ENCODE data around the gene PTPRN2.

Gene PTPRN2

DNA sequence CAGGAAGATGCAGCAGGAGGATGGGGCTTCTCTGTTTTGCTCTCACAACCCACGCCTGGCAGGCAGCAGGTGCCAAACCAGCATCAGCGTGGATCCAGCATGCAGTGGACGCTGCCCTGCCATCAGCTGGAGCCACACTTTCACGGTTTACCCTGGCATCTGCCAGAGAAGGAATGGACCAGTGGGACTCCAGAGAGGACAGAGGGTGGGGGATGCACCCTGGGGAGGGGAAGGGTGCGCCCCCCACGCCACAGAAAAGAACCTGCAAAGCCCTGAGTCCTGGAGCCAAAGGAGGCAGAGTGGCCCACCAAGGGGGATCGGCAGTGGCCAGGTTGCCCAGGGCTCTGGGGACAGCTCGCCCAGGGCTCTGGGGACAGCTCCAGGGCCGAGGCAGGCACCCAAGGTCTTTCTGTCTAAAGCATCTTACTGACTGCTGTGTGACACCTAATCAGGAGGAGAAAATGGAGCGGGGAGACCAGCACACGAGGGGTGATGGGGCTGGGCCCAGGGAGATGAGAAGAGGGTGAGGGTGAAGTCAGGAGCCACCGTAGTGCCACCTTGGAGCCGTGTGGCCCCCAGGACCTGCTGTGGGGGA is 1025.7 kb downstream of the PTPRN2 start:
- no peak for DNase-seq
- in situ Hi-C loops (cut with MboI; ENCODE audit: low pct_unique_long_range_greater_than_20kb, low sequenced_read_pairs): no loop called here

GRCh38 chr7:157561523-157561785 is 1026.2 kb downstream of the PTPRN2 start:
- DNase-seq: no peak
- in situ Hi-C loops (cut with MboI; ENCODE audit: low pct_unique_long_range_greater_than_20kb, low sequenced_read_pairs): no loop called here

- in situ Hi-C loops (cut with MboI; ENCODE audit: low pct_unique_long_range_greater_than_20kb, low sequenced_read_pairs): no loop called here
- DNase-seq: no peak
These were observed 1026.7 kb downstream of the PTPRN2 start for GRCh38 chr7:157560710-157561522.

DNA sequence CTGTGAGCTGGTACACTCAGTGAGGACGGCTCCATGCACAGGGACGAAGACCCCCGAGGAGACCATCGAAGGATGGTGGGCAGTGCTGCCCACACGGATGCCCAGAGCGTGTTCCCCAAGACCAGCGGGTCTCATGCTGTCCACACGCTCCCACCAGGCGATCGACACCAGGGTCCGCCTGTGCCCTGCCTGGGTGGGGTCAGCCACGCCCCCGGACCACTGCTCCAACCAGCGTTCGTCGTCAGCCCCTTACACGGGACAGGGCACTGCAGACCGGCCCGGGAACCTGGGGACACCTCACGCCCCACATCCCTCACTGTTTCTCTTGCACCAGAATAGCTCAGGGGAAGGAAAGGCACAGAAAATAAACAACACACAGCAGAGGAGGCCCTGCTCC is 1027.4 kb downstream of the PTPRN2 start:
- no peak for DNase-seq
- in situ Hi-C loops (cut with MboI; ENCODE audit: low pct_unique_long_range_greater_than_20kb, low sequenced_read_pairs): no loop called here

GRCh38 chr7:157559596-157560257 is 1027.9 kb downstream of the PTPRN2 start:
- in situ Hi-C loops (cut with MboI; ENCODE audit: low pct_unique_long_range_greater_than_20kb, low sequenced_read_pairs): no loop called here
- no peak for DNase-seq

- DNase-seq: no peak
- in situ Hi-C loops (cut with MboI; ENCODE audit: low pct_unique_long_range_greater_than_20kb, low sequenced_read_pairs): no loop called here
These were observed 1028.6 kb downstream of the PTPRN2 start for GRCh38 chr7:157558875-157559595.

DNA sequence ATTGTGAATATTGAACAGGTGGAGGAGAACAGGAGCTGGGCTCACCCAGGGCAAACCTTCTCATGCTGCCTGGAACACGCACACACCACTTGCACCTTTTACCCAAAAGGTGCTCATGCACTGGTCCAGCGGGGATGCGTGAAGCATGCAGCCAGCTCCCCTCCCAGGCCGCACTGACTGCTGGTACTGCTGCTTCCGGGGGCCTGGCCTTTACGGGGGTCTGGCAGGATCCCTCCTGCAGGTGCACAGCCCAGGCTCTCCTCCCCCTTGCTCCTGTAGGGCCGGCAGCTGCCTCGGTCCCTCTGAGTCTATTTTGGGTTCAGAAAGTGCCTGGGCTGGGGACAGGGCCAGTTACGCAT is 1029.1 kb downstream of the PTPRN2 start:
- DNase-seq: no peak
- in situ Hi-C loops (cut with MboI; ENCODE audit: low pct_unique_long_range_greater_than_20kb, low sequenced_read_pairs): no loop called here

GRCh38 chr7:157558061-157558460 is 1029.6 kb downstream of the PTPRN2 start:
- in situ Hi-C loops (cut with MboI; ENCODE audit: low pct_unique_long_range_greater_than_20kb, low sequenced_read_pairs): no loop called here
- DNase-seq: no peak

DNA sequence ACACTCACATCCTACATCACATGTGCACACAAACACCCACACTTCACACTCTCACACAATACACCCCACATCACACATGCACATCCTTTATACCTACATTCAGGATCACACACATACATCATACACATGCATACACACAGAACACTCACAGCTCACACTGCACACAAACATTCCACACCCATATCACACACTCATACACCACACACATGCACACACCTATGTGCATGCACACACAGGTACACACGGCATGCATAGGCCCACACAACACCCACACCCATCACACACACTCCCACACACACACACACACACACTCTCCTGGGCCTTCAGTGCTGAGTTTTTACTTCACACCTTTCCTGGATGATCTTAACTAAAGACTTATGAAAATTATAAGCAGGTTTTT is 1030.4 kb downstream of the PTPRN2 start:
- in situ Hi-C loops (cut with MboI; ENCODE audit: low pct_unique_long_range_greater_than_20kb, low sequenced_read_pairs): no loop called here

GRCh38 chr7:157556642-157556944 is 1031.0 kb downstream of the PTPRN2 start:
- in situ Hi-C loops (cut with MboI; ENCODE audit: low pct_unique_long_range_greater_than_20kb, low sequenced_read_pairs): no loop called here
- DNase-seq: no peak

More for the DNA sequence above, 1030.4 kb downstream of the PTPRN2 start:
- no peak for DNase-seq

DNA sequence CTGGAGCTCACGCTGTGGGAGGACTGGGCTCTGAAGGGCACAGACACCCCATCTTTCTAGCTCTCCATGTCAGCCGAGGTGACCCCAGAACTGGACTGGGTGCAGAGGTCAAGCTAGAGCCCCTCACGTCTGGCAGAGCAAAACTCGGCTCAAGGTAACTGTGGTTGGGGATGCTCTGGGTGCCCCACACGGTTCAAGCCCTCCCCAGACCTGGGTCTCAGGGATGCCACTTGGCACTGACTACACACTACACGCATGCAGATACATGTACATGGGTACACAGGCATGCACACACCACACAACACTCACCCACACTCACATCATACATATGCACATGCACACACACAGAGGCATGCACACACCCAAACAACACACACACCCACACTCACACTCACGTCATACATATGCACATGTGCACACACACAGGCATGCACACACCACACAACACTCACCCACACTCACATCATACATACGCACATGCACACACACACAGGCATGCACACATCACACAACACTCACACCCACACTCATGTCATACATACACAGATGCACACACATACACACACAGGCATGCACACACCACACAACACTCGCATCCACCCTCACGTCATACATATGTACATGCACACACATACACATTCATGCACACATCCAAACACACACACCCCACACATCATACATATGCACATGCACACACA is 1031.5 kb downstream of the PTPRN2 start:
- in situ Hi-C loops (cut with MboI; ENCODE audit: low pct_unique_long_range_greater_than_20kb, low sequenced_read_pairs): no loop called here
- DNase-seq: no peak

DNA sequence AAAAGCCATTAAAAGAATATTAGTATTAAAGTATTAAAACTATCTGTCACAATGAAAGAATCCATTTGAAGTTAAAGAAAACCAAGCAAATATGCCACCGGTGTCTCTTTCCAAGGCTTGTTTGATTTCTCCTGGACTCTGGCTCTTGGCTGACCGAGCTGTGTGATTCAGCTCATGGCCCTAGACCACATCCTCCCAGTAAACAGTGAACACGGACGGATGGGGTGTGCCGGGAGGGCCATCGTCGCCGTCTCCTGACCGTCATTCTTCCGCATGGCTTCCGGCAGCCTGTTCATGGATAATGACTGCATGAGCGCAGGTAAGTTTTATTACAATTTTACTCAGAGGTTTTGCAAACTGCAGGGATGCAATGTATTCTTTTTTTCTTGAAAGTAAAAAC is 1032.3 kb downstream of the PTPRN2 start:
- in situ Hi-C loops (cut with MboI; ENCODE audit: low pct_unique_long_range_greater_than_20kb, low sequenced_read_pairs): no loop called here
- no peak for DNase-seq

- in situ Hi-C loops (cut with MboI; ENCODE audit: low pct_unique_long_range_greater_than_20kb, low sequenced_read_pairs): no loop called here
- no peak for DNase-seq
These were observed 1033.0 kb downstream of the PTPRN2 start for GRCh38 chr7:157554393-157555238.

DNA sequence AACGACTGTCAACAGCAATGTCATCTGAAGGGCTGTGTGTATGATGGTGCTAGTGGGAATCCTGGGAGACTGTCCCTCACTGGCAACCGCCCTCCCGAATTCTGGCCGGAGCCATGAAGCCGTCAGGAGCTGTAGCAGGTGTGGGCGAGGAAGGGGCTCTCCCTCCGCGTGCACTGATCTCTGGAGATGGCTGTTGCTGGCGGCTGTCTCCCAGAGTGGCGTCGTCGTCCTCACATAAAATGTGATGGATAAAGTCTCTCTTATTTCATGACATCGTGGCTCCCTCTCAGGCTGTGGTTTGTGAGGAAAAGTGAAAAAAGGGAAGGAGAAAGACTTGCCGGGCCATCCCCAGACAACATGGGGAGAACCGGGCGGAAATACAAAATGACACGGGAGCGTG is 1034.4 kb downstream of the PTPRN2 start:
- in situ Hi-C loops (cut with MboI; ENCODE audit: low pct_unique_long_range_greater_than_20kb, low sequenced_read_pairs): no loop called here
- no peak for DNase-seq

DNA sequence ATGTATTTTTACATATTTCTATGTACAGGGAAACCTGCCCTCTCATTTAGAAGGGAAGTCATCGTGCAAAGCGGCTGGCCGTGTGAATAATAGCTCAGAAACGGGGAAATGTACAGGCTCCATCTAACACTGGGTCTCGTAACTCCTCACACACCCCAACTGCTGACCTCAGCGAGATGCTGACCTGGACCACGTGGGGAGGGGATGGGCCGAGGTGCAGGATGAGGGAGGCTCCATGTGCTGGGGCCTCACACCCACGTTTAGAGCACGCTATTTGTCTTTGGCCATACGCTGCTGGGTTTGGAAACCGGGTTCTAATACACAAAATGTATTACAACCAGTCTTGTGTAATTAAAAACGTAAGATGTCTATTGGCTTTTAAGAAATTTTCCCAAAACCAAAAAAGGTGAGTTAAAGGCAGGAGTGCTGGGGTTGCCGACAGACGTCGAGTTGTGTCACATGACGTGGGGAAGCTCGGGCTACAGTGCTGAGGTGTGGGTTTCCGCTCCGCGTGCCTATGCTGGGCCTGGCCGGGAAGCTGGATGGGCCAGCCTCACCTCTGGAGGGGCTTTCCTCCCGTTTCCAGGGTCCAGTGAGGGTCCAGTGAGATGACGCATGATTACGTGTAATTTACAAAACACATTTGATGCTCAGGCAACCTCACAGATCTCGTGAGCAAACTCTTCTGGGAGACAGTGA is 1035.2 kb downstream of the PTPRN2 start:
- no peak for DNase-seq
- in situ Hi-C loops (cut with MboI; ENCODE audit: low pct_unique_long_range_greater_than_20kb, low sequenced_read_pairs): no loop called here

- in situ Hi-C loops (cut with MboI; ENCODE audit: low pct_unique_long_range_greater_than_20kb, low sequenced_read_pairs): no loop called here
- DNase-seq: no peak
These were observed 1036.1 kb downstream of the PTPRN2 start for GRCh38 chr7:157551325-157552070.
